HG02870 (cell line): ENCODE results near the gene XRRA1.
"Not testable (repeated sequence)": the region's sequence is repeated elsewhere in the genome, so short reads cannot be mapped to it uniquely, and the experiment has no call there.

ENCODE experiments used
- ATAC-seq: cut with Tn5 transposase; IDR thresholded peaks from one replicate; pipeline ENCODE4 v1.9.1; 2021; ENCODE audit warnings: mild to moderate bottlenecking, moderate library complexity; ENCODE audit not compliant: unreplicated experiment

The XRRA1 gene

DNA sequence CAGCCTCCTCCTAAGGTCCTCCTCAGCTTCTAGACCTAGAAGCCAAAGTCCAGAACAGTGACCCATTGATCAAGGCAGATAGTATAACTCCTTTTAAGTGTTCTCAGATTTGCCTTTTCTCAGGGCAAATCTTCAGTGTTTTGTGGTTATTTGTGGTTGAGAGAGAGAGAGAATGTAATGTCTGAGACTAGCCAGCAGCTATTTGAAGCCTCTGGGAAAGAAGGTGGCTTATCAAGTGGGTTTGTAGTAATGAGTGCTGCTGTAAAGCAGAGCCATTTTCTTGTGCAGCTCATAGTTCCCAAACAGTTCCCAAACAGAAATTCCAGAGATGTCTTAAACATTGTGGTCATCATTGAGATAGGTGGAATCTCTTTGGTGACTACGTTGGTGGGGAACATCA lies 110.7 kb downstream of the XRRA1 start:
- no peak for ATAC-seq

DNA sequence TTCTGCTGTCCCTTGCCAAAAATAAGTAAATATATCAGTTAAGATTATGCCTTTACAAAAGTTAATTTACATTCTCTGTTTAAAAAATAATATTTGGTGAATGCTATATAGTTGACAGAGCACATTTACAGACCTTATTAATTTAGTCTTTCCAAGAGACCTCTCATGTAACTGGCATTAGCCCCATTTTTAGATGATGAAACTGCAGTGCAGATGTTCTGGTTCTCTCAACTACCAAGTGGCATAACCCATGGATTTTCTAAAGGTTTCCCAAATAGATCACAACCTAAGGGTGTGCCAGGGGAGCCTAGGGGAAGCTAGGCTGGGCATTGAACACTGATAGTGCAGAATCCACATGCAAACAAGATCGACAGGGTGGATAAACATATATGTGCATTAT lies 111.7 kb downstream of the XRRA1 start:
- ATAC-seq: no peak

DNA sequence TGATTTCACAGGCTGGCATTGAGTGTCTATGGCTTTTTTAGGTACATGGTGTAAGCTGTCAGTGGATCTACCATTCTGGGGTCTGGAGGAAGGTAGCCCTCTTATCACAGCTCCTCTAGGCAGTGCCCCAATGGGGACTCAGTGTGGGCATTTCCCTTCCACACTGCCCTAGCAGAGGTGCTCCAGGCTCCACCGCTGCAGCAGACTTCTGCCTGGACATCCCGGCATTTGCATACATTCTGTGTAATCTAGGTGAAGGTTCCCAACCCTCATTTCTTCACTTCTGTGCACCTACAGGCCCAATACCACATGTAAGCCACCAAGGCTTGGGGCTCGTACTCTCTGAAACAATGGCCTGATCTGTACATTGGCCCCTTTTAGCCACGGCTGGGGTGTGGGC lies 122.0 kb downstream of the XRRA1 start:
- ATAC-seq: no peak

DNA sequence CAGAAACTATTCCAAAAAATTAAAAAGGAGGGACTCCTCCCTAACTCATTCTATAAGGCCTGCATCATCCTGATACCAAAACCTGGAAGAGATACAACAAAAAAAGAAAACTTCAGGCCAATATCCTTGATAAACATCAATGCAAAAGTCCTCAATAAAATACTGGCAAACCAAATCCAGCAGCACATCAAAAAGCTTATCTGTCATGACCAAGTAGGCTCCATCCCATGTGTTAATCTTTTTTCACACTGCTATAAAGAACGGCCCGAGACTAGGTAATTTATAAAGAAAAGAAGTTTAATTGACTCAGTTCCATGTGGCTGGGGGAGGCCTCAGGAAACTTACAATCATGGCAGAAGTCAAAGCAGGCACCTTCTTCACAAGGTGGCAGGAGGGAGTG lies 123.3 kb downstream of the XRRA1 start:
- ATAC-seq: not testable (repeated sequence)

DNA sequence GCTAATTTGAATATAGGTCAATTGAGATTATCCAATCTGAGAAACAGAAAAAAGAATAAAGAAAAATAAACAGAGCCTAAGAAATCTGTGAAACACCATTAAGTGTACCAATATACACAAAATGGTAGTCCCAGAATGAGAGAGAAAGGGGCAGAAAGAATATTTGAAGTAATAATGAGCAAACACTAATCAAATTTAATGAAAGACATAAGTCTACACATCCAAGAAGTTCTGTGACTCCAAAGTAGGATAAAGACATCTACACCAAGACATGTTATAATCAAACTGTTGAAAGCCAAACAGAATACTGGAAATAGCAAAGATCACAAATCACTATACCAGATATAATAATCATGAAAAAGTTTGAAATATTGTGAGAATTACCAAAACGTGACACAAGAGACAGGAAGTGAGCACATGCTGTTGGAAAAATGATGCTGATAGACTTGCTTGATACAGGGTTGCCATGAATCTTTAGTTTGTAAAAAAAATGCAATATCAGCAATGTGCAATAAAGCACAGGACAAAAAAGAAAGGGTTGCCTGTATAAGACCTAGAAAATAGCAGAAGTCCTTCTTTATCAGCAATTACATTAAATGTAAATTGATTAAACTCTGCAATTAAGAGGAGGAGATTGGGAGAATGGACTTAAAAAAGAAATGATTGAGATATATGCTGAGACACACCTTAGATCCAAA lies 124.5 kb downstream of the XRRA1 start:
- ATAC-seq: no peak

DNA sequence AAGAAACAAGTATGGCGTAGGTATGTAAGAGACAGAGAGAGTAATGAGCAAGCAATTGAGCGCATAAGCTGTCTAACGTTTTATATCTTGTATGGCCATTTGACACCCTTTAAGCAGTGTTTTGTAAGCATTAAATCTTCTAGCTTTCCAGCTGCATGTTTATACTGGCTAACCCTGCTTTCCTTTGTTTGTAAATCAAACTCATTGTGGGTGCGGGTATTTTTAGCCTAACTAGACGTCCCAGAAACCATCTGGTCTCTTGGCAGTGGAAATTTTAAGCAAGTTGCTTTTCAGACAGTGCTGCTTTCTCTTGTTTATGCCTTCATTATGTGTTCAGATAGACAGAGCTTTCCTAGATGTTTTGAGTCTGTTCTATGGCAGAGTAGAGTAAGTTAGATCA lies 126.7 kb downstream of the XRRA1 start:
- no peak for ATAC-seq

DNA sequence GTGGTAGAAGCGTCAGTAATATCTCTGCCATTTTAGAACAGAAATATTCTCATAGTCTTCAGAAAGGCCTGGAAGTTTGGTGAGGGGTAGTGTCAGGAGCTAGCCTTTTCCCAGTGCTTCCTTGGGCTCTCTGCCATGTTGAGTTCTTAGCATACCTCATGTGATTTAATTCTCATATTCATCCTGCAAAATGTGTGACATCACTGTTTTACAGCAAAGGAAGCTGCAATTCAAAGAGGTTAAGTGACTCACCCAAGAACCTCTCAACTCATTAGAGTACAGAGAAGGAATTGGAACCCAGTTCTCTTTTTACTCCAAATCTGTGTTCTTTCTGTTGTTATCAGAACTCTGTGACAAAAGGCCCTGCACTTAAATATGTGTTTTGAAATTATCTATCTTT lies 128.1 kb downstream of the XRRA1 start:
- ATAC-seq: no peak

DNA sequence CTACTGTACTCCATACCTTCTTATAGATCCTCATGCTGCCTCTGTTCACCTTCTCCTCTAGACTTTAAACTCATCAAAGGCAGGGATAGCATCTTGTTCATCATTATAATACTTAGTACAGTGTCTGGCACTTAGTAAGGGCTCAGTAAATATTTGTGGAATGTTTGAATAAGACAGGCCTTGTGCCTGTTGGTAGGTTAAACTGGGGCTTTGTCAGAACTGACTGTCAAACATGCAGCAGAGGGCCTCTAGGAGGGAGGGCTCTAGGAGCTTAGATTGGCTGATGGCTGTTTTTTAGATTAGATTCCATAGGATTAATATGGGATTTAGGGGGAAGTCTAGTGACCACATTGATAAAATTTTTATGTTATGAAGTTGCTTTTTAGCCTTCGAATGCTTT lies 129.5 kb downstream of the XRRA1 start:
- no peak for ATAC-seq

DNA sequence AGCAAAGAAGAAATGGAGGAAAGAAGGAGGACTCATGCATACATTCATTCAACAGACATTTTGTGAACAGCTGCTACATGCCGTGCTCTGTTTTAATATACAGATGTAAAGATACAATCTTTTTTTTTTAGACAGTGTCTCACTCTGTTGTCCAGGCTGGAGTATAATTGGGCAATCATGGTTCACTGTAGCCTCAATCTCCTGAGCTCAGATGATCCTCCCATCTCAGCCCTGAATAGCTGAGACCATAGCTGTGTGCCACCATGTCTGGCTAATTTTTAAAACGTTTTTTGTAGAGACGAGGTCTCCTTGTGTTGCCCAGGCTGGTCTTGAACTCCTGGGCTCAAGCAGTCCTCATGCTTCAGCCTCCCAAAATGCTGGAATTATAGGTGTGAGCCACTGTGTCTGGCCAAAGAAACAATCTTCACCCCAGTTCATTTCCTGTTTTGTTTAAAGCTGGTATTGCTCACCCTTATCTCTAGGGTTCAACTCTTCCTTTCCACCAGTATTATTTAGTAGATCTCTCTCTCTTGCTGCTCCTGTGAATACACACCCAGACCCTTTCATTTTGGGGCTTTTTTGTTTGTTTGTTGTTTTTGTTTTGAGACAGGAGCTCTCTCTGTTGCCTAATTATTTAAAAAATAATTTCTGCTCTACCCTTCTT lies 130.5 kb downstream of the XRRA1 start:
- no peak for ATAC-seq

DNA sequence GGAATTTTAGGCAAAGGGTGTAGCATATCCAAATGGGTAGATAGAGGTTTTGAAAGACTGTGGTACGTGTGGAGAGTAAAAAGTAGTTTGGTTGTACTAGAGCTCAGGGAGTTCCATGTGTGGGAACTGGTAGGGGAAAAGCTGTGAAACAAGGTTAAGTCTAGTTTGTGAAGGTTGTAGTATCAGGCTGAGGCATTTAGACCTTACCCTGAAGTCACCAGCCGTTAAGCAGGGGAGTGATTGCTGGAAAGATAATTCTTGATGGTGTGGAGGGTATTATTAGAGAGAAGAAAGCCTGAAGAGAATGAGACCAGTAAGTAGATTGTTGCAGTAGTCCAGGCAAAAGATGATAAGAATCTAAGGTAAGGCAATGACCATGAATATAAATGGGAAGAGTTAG lies 132.2 kb downstream of the XRRA1 start:
- no peak for ATAC-seq

DNA sequence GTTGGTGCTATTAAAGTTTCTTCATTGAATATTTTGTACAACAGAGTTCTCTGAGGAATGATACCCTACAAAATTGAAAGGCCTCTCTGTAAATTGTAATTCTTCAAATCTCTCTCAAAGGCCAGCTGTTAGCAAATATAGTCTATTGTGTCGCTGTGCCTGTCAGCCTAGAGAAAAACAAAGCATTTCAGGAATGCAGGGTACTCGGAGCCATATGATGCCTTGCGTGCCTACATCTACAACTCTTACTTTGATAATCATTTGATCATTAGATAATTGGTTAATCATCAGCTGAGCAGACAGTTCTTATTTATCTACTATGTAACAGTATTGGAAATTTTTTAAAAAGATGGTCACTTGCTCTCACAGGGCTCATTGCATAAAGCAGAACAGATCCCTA lies 132.9 kb downstream of the XRRA1 start:
- ATAC-seq: no peak

DNA sequence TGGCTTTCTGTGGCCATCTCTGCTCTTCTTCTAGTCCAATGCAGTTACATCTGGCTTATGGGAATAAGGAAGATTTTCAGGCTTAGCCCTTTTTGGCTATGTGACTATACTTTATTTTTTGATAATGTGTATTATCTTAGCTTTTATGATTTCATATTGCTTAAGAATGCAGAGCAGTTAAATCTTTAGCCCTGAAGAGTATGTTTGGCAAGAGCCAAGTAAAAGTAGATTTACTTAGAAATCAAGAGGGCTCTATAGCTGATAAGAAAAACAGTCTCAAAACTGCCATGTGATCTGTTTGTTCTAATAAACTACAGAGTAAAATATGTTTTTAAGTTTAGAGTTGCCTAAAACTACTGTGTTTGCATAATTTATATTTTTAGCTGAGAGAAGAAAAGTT lies 139.1 kb downstream of the XRRA1 start:
- no peak for ATAC-seq

DNA sequence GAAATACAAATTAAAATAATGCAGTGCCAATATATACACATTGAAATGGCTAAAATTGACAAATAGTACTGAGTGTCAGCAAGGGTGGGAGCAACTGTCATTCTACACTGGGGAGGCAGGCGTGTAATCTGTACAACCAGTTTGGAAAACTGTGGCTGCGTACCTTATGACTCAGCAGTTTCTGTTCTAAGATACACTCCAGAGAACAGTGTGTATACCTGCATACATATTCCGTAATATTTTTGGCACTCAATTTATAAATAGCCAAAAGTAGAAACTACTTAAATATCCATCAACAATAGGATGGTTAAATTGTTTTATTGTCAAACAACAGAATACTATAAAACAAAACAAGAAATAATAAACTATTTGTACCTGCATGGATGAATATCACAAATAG lies 142.6 kb downstream of the XRRA1 start:
- ATAC-seq: no peak

DNA sequence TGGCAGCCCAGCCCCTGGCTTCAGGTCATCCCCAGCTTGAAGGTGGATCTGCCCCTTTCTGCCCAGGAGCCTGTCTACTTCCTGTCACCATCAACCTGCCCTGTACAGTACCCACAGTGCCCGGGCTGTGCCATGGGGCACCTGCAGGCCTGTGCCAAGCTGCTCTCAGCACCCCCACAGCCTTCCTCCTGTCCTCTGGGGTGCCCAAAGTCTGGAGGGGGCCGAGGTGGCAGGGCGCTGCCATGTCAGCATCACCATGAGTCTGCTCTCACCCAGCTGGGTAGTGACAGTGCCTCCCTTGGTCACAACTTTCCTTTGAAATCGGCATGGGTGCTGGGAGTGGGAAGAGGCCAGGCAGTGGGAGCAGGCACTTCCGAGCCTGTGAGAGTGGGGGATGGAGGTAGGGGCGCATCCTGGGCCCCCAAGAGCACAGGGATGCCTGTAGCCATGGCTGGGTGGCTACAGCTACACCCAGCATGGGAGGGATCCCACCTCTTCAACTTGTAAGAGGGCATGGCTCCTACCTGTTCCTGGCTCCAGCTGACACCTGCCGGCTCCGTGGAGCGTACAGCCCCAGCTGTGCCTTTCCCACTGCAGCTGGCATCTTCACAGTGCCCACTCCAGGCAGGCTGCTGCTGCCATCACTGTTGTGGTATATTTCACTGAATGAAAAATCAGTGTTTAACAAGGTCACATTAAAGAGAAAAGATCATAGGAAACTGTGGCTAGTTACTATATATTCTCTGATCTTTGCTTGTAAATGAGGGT lies 157.4 kb downstream of the XRRA1 start:
- no peak for ATAC-seq
